NCI-H1092 (cell line): Measurements from ENCODE around the gene PLEKHG1.

Experiments
- DNase-seq: peaks from one replicate; lab custom pipeline; 2025; lab: John Stamatoyannopoulos, UW

PLEKHG1 gene

DNA sequence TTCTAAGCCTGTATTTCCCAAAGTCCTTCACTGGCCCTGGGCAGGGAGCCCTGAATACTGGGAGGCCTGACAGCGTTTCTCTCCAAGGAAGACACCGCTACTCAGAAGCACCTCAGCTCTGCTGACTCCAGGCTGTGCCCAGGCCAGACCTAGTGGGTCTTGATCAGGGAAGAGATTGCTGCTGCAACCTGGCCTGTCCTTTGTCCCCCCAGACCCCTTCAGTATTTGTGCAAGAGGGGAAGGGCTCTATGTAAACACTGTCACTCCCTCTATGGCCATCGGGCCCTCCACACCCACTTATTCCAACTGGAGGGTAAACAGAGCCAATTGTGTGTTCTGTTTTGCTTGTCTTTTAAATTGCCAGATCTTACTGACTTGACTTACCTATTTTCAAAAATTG is 20.6 kb downstream of the PLEKHG1 start:
- DNase-seq, result no peak

DNA sequence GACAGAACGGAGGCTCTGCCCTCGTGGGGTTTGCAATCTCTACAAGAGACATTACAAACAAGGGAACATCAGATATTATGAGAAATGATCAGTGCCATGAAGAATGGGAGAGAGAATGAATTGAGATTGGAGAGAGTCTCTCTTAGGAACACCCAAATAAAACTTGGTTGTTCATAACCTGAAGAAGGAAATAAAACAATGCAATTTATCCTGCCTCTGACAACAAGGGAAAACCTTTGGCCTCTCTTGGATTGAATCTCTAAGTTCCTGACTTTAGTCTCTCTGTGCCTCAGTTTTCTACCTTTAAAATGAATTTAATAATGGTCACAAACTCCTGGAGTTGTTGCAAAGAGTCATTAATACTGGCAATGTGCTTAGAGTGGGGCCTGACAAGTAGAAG is 21.1 kb downstream of the PLEKHG1 start:
- DNase-seq, result no peak

- DNase-seq, result no peak
These were observed 22.8 kb downstream of the PLEKHG1 start for GRCh38 chr6:150622476-150622875.

DNA sequence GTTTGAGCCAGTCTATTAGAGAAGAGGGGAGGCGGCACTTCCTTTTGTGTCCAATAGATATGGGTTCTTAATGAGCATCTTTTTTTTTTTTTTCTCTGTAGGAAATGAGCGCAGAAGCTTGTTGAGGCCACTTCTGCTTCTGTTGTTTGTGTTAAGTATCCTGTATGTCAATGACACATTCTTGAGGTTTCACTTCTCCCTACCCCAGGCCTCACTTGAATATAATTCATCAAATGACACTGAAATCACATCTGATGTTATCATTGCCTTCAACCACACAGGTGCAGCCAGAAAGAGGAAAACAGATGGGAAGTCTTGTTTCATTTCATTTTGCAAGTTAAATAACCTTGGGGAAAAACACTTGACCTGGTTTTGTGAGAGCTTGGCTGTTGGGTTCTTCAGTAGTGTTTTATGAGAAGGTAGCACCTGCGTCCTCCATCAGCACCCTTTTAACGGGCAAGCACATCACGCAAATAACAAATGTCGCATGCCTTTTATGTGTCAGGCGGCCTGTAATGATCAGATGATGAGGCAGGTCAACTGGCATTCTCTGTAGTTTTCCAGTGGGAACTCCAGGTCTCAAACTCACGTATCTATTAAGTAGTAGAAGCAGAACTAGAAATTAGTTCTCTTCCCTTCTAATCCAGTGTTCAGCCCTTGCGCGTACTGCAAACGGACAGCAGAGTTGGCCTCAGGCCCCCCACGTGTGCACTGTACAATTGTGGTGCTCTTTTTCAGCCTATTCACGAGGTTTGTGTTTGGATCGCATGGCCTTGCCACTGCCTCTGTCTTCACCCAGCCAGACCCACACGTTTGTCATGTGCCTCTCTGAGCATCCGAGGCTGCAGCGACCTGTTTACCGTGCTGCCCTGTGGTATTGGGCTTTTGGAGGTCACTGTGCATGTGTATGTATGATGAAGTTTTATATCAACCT is 23.5 kb downstream of the PLEKHG1 start:
- no peak for DNase-seq

- DNase-seq, result no peak
These were observed 24.5 kb downstream of the PLEKHG1 start for GRCh38 chr6:150624191-150624590.

DNA sequence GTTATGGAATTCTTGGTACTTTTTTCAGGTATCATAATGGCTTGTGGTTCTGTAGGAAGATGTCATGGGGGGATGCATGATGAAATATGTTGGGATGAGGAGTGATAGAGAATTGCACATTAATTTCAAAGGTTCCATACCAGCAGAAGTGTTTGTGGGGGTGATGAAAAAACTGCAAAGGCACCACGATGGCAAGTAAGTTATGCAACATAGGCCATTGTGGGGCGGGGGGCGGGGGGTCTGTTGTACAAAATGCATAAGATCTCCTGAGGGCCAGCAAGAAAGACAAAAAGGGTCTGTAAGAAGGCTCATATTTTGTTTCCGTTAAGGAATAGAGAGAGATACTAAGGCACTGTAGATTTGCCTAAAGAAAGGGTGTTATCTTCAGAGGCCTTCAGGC is 26.2 kb downstream of the PLEKHG1 start:
- no peak for DNase-seq

DNA sequence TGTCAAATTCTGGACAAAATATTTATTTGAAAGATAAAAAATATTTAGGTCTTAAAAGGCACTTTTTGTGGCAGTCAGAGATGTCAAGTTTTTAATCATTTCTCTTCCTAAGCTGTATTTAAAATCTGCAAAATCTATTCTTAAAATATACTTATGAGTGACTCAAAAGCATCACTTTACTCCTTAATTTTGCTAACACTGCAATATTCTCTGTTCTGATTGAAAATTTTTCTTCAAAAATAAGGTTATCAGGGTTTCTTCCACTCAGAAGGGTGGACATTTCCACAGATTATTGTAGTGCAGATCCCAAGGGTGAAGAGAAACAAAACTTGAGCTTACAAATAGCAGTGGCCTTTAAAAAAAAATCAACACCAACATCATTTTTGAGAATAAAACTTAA is 27.5 kb downstream of the PLEKHG1 start:
- DNase-seq, result no peak

GRCh38 chr6:150627585-150628025 is 27.9 kb downstream of the PLEKHG1 start:
- DNase-seq, result no peak

DNA sequence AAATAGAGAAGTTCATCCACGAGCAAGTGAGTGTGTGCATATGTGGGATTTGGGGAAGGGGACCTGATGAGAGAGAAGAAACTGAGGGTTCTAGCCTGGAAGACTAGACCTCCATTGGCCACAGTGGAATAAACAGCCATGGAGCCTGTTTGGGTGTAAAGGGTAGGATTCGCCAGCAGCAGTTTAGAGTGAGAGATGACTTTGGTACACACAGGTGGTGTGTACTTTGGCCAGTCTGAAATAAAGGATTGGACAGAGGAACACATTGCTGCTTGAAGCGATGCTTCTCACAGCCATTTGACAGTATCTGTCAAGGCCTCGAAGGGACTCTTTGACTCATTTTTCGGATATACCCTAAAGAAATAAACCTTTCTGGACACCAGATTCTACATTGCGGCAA is 29.2 kb downstream of the PLEKHG1 start:
- no peak for DNase-seq

DNA sequence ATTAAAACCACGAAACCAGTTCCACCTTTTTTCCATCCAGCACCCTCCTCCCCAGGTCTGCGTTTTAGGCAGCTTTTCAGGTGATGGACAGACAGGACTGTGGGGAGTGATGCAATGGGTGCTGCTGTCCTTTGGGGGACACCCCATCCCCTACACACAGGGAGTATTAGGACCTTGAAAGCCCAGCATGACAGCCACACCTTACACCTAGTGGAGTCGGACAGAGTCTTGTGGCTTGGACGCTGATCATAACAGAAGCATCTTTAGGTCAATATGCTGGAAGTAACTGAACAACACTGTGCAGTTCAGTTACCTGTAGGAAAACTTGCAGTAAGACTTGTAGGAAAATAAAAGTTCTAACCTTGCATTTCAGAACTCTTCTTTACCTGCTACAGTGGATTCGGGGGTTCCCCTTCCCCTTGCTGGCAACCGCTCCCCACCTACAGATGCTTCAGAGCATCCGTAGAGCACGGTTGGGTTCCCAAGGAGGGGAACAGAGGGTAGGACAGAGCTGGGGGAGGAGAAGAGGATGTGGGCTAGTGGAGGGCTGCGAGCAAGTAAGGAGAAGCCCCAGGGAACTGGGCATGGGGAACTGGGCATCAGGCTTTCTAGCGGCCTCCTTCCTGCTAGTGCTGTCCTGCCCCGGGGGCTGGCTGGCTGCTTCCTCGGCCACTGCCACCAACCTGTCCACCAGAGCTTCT is 31.7 kb downstream of the PLEKHG1 start:
- no peak for DNase-seq

GRCh38 chr6:150631984-150632642 is 32.4 kb downstream of the PLEKHG1 start:
- no peak for DNase-seq

DNA sequence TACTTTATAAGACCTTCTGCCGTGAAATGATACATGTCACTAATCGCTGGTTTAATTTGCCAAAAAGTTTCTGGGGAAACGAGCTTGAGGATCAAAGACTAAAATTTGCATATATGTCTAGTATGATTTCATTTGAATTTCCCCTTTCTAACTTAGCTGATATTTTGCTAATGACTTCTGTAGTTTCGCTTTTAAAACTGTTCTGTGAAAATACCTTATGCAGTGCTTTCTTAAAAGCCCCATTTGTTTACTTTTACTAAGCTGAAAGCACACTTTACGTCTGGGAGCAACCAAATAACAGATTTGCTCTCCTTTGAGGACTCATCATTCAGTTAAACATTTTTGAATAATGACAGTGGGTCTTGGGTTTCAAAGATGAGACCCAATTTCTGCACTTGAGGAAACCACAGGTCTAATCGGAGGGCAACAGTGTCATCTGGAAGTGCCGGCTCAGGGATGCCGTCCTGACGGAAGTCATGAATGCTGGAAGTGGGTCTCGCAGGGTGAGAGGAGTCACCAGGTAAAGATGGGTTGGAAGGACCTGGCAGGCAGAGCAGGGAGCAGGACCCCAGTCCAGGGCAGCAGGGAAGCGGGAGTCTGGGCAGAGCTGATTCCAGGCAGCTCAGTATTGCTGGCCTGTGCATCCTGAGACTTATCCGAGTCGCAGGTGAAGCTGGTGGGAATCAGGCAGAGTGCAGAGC is 33.2 kb downstream of the PLEKHG1 start:
- no peak for DNase-seq

GRCh38 chr6:150633486-150633834 is 33.8 kb downstream of the PLEKHG1 start:
- no peak for DNase-seq

DNA sequence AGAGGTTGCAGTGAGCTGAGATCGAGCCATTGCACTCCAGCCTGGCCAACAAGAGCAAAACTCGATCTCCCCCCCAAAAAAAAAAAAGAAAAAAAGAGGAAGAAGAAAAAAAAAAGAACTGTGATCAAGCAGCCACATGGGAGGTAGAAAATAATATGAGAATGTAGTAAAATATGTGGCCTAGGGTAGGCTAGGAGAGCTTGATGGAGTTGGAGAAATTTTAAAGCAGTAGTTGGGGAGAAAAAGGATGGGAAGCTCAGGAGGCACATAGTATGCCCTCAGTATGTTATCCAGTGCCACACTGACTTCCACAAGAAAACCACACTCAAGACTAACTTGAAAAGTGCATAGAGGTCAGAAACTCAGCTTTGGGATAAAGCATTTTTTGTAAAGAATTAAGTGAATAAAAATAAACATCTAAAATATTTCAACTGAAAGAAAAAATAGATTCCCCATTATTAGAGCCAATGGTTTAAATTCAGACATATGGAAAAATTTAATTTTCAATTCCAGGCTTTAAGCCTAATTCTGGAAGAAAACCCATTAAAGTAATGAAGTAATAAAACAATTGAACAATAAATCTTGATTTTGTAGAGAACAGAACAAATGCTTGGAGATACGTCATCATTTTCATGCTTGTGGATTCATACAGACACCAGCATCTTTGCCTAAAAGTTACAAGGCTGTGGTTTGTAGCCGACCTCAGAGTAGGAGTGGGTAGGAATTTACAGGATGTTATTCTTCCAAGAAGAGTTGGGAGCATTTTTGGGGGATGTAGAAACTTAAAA is 34.7 kb downstream of the PLEKHG1 start:
- no peak for DNase-seq

GRCh38 chr6:150634964-150635292 is 35.2 kb downstream of the PLEKHG1 start:
- no peak for DNase-seq

DNA sequence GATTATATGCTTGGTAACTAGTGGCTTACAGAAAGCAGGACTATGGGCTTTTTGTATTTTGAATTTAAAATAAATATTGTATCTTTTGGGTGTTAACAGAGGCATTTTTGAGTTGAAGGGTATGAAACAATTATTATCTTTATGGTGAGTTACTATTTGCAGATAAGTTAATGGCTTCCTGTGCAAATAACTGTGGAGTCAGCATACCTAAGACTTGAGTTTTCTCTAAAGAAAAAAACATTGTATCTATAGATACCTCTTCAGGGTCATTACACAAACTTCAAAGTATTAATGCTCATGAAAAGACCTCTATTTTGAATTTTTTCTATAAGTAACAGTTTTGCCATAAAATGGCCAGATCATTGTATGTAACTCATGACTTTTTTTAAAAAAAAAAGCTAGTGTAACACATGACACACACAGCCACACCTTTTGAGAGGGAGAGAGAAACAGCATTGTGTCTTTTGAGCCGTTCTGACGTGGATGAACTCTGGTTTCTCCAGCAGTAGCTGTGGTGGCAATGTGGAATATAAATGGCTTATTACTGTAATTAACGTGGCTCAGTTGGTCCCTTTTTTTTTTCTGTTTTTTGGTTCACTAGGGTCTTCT is 36.3 kb downstream of the PLEKHG1 start:
- DNase-seq, result no peak

DNA sequence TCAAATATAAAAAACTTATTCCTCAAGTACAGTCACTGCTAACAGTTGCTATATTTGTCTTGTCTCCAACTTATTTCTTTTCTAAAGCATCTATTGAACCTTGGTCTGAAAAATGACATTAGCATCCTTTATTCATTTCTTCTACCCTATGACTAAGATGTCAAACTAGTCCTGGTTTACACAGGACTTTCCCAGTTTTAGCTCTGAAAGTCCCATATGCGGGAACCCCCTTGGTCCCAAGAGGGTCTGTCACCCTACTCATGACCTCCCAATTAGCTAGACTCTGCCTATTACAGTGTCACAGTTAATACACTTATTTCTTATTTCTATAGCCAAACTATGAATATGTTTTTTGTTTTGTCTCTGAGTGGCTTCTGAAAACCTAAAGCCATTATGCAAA is 37.1 kb downstream of the PLEKHG1 start:
- DNase-seq, result no peak

DNA sequence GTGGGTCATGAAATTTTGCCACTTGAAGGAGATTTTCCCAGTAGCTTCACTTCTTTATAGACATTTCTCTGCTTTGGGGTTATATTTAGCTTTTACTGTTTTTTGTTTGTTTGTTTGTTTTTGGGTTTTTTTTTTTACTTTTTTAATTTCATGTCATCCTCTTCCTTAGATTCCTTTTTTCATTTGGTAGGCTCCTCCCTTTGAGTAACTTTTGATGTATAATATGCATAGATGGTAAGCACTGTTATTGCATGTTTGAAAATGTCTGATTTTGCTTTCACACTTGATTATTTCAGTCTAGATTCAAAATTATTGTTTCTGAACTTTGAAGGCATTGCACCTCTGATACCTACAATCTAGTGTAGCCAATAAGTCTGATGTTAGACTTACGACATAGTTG is 37.6 kb downstream of the PLEKHG1 start:
- no peak for DNase-seq

DNA sequence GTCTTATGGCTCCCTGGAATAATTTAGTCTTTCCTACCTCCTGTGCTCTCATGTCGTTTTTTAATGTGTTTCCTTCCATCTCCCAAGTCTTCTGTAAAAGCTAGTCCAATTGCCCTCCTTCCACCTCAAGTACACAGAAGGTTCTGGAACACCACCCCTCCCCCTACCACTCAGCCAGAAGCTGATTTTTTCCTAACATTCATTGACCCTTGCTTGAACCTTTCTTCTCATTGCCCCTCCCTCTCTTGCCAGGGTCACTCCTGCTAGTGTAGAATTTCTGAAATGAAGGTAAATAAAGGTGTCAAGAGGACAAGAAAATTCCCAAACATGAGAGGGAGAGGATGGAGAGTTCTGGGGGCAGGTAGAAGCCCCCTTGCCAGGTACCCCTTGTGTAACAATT is 38.6 kb downstream of the PLEKHG1 start:
- no peak for DNase-seq

DNA sequence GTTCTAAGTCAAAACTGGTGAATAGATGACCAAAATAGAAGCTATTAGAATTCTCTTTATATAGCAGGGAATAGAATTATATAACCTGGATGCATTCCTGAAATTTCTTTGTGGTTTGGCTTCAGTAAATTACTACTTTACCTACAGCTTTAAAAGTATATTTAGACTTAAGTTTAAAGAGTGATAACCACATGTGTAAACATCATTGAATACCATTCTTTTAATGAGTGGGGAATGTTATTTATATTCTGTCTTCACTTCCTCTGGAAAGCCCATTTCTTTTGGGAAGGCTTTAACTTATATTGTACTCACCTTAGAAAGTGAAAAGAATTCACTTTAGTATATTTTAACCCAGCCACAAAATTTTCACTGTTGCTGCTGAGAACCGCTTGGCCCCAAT is 39.1 kb downstream of the PLEKHG1 start:
- no peak for DNase-seq

DNA sequence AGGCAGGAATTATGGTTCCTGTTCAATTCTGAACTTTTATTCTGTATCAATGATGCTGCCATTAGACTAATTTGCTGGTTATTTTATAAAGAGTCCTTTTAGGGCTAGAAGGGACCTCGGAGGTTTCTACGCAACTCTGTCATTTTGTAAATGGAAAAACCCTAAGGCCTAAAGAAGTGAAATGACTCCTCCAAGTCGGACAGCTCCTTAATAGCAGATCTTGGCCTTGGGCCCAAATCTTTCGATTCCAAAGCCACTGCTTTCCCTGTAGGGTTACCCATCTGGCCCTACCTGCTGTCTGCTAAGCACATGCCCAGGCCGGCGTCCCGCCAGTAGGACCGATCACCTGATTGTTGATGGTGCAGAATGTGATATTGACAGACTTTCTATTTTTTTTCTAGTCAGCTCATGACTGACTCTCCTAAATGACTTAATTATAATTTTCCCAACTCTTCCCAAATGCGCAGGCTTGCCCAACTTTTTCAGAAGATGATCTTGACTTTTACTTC is 40.2 kb downstream of the PLEKHG1 start:
- no peak for DNase-seq
